GM18861 (cell line): ENCODE results near the gene RRP15.

Experiments
- ATAC-seq: cut with Tn5 transposase; IDR thresholded peaks from one replicate; pipeline ENCODE4 v1.9.1; 2021; ENCODE audit not compliant: unreplicated experiment

The RRP15 gene

DNA sequence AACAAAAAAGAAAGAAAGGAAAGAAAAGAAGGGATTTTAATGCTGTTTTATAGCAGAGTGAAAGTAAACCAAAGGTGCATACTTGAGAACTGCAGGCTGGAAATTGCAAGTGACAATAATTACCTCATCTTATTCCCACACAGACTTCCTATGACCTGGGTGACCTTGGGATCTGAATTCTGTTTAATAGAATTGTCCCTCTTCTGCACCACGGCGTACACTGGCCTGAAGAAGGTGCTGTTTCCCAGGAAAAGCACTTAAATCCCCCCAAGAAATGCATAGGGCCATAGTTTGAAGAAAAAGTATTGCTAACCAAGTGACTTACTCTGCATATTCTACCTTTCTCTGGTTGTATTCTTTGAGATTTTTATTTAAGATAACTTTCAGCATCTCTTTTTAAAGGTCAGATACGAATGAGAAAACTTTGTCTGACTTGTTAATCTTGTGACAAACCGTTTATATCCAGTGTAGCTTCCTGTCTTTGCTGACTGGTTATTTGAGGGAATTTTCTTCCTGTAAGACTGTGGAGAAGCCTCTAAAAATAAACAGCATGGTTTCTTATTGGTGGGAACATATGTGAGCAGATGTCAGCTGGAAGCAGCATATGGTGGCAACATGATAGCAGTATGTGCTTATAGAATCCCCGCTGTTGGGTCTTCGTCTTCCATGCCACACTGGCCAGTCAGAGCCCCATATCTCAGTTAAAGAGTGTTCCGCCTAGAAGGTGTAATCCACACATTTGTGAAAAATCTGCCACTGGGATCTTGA, 76.4 kb downstream of the RRP15 start:
- ATAC-seq, result no peak

DNA sequence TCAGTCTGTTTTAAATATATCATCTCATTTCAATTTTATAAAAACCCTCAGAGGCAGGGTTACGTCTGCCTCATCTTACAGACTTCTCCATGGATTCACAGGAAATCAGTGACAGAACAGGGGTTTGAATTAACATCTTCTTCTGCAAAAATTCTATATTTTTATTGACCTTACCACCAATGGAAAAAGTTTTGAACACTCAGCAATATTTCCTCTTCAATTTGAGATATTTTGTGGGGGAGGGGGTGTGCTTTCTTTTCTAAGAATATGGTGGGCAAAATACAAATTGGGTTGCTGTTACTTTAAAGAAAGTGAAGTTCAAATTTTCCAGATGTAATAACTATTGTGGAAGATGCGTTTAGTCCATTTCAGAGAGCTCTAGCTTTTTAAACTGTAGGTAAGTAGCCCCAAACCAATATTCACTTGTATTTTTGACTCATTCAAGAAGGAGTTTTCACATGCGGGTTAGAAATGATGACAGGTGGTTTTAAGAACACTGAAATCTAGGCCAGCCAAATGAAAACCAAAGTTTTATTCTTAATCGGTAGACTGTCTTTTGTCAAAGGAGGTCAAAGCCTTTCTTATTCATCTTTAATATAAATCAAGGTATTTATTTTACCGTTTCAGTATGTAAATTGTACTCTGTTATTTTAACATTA, 77.5 kb downstream of the RRP15 start:
- no peak for ATAC-seq

GRCh38 chr1:218363141-218363540, 78.0 kb downstream of the RRP15 start:
- ATAC-seq, result no peak

- no peak for ATAC-seq
Observed at GRCh38 chr1:218364028-218364710, 79.1 kb downstream of the RRP15 start.

DNA sequence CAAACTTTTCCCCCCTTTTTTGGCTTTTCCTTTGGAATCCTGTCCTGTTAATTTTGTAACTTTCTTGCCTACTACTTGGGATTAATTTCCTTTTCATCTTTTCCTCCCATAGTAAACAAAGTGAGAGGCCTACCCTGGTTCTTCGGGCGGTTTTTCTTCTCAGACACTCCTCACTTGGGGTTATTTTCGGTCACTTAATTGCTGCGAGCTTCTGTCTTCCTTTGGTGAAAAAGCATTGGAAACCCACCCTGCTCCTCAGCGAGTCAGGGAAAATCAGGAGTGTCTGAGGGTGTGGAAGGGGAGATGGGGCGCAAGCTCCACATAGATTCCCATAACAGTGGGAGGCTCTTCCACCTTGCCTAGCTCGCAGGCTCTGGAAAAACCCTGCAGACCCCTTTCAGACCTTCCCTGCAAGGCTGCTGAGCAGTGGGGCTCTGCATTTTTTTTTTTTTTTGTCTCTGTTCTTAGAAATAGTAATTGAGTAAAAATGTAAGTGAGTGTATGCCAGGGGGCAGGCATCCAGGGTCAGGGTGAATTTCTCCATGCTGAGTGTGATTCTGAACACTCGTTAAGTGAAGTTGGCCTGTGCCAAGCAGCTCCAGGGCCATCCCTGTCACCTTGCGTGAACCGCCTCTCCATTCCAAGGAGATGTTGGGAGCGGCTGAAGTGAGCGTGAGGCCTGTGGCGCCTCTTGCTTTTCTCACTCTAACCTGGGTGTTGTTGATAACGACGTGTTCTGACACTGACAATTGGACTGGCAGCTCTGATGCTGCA, 80.3 kb downstream of the RRP15 start:
- ATAC-seq, result no peak

DNA sequence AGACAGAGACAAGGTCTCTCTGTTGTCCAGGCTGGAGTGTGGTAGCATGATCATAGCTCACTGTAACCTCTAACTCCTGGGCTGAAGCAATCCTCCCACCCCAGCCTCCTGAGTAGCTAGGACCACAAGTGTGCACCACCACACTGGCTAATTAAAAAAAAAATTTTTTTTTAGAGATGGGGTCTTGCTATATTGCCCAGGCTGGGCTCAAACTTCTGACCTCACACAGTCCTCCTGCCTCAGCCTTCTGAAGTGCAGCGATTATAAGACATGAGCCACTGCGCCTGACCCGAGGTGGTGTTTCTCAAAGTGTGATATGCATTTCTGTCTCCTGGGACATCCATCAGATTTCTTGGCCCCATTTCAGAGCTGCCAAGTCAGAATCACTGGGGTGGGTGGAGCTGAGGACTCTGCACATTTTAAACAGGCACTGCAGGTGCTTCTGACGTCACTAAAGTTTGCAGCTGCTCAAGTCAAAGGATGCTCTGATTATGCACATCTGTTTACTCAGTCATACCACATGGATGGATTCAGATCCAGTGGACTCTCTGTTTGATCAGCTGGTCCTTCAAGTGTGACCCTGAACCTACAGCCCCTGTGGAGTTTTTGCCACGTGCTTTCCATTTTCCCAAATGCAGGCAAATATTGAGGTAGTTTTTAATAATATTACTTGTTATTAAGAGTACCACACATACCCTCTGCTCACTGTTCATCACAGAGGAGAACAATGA, 81.4 kb downstream of the RRP15 start:
- ATAC-seq, result no peak

DNA sequence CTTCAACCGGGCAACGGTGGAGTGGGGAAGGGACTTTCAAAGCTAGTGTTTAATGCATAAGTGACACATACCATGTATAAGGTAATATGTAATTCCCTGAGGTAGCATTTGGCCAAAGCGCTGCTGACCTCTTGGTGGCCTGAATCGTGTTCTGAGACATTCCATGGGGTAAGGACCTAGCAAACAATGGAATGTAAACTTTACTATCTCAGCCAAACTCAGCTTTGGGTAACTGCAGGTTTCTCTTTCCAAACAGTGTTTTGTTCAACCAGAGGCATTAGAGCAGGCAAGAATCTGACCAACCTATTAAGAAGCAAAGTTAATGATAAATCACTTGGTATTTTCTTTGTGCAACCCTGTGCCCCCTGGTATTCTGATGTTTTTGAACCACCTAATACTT, 82.0 kb downstream of the RRP15 start:
- ATAC-seq, result no peak

- ATAC-seq, result no peak
Observed at GRCh38 chr1:218368686-218369085, 83.6 kb downstream of the RRP15 start.

- no peak for ATAC-seq
Observed at GRCh38 chr1:218369688-218370511, 84.8 kb downstream of the RRP15 start.

GRCh38 chr1:218371927-218372672, 87.0 kb downstream of the RRP15 start:
- no peak for ATAC-seq

DNA sequence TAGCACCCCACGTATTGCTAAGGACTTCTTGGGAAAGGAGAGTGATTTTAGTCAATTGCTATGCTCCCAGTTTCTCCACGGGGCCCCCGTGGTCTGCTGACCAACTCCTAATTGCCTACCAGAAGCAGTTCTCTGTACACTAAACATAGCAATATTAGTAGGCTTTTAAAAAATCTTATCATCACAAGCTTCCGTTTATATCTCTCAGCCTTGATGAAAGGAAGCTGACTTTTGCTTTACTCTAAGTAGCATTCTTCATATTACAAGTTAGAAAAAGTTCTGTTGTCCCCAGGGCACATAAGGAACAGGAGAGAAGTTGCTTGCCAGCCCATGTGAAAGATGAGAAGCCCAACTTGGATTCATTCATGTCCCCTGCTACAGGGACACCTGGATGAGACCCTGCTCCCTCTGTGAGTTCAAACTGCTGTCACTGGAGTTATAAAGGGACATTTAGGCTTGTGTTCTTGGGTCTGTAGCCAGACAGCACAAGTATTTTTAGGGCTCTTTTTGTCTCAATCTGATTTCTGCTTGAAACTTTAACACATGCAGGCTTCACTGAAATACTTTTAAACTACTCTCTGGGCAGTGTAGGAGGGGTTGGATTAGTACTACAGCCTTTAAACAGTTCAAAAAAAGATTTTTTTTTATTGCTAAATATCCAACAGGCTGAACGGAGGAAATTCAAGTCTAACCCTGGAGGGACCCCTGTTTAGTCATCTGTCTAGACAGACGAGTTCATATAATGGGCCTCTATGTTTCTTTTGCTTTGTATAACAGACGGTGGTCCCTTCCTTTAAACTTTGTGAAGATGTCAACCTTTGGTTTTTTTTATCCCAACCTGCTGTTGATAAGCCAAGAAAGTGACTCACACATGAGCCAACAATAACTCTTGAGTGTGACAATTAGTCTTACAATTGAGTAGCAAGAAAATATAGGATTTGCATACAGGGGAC, 89.6 kb downstream of the RRP15 start:
- ATAC-seq, result no peak

GRCh38 chr1:218376722-218377121, 91.6 kb downstream of the RRP15 start:
- ATAC-seq, result no peak

DNA sequence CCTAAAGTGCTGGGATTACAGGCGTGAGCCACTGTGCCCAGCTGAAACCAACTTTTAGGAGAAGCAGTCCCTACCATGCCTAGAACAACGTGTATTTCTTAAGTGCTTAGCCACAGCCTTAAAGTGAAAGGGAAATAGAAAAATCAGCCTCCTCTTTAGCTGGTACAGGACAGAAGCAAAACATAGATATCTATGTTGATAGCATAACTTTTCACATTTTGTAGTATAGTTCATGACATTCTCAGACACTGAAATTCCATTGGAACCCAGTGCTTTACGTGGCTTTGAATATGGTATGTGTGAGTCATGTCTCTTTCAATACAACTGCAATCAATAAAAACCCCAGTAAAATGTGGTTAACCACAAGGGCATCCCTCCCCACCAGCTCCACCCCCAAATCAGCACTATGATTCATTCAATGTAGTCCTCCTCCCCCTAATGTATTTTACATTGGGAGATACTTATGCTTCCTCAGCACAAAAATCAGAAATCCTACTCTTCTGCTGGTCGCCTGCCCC, 92.1 kb downstream of the RRP15 start:
- peak; percentile 77 for ATAC-seq

- no peak for ATAC-seq
Observed at GRCh38 chr1:218380125-218380977, 95.3 kb downstream of the RRP15 start.

- no peak for ATAC-seq
Observed at GRCh38 chr1:218382261-218382660, 97.2 kb downstream of the RRP15 start.

GRCh38 chr1:218383051-218383450, 98.0 kb downstream of the RRP15 start:
- no peak for ATAC-seq

DNA sequence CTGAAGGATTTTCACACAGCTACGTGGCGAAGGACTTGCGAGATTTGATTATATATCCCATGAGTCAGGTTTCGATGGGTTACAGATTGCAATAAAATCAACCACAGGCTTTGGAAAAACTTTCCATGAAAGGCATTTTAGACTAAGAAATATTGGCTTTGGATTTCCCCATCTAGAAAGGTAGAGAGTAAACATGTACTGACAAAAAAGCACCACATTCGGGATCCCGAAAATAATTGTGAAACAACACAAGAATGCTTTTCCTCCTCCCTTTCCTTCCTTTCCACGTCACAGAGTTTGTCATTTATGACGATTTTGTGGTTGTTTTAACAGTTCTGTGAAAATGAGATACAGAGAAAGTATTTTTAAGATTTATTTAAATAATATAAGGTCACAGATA, 98.6 kb downstream of the RRP15 start:
- ATAC-seq, result no peak
